WTC11 (cell line): ENCODE data around the gene PCID2. TPM values are rescaled to one million over a fixed set of nuclear protein-coding genes. Genes with fewer than 3 reads are reported as not detected.

Source experiments
- ATAC-seq: fragments of 200-7000 bp; cut with Tn5 transposase; 2 replicates; pipeline ENCODE4 v1.10.0; 2021; ENCODE audit warnings: mild to moderate bottlenecking, moderate library complexity
- CTCF ChIA-PET: fragments of 300-600 bp; sonication (Branson Sonifier 250); formaldehyde crosslinking; loops from one replicate; lab custom pipeline; 2021; ENCODE audit warnings: antibody characterized with exemption; lab: Charles Lee
- POLR2A ChIA-PET: fragments of 350-600 bp; sonication (Branson Sonifier 250); formaldehyde crosslinking; loops from one replicate; lab custom pipeline; 2021; ENCODE audit warnings: antibody characterized with exemption; lab: Charles Lee
- DNase-seq: peaks from one replicate; pipeline ENCODE4 v3.0.0; 2021; ENCODE audit warnings: low spot score
- H3K27ac Mint-ChIP-seq: 2 replicates; pipeline ENCODE4 v1.8.0; 2021; ENCODE audit warnings: mixed read lengths
- H3K27me3 Mint-ChIP-seq: 2 replicates; pipeline ENCODE4 v1.8.0; 2021; ENCODE audit warnings: low read depth, mild to moderate bottlenecking, moderate library complexity, mixed read lengths
- H3K36me3 Mint-ChIP-seq: 2 replicates; pipeline ENCODE4 v1.8.0; 2021; ENCODE audit warnings: mixed read lengths
- H3K4me1 Mint-ChIP-seq: 2 replicates; pipeline ENCODE4 v1.8.0; 2022; ENCODE audit warnings: mixed read lengths
- H3K4me3 Mint-ChIP-seq: 2 replicates; pipeline ENCODE4 v1.8.0; 2021; ENCODE audit warnings: mild to moderate bottlenecking, moderate library complexity, mixed read lengths
- H3K9me3 Mint-ChIP-seq: 2 replicates; pipeline ENCODE4 v1.8.0; 2021; ENCODE audit warnings: mixed read lengths
- ARID4B ChIP-seq: sonication (generic); formaldehyde crosslinking; IDR thresholded peaks from 2 replicates; pipeline ENCODE4 v1.8.0; 2023; ENCODE audit warnings: missing genetic modification reagents, mild to moderate bottlenecking, borderline replicate concordance
- ATF1 ChIP-seq: sonication (generic); formaldehyde crosslinking; IDR thresholded peaks from 2 replicates; pipeline ENCODE4 v1.8.1; 2023; ENCODE audit warnings: mild to moderate bottlenecking, moderate library complexity, missing genetic modification reagents
- ELF4 ChIP-seq: sonication (generic); formaldehyde crosslinking; IDR thresholded peaks from 2 replicates; pipeline ENCODE4 v1.8.1; 2022; ENCODE audit warnings: low read depth, mild to moderate bottlenecking, moderate library complexity, missing genetic modification reagents
- FOXP1 ChIP-seq: sonication (generic); formaldehyde crosslinking; IDR thresholded peaks from 2 replicates; pipeline ENCODE4 v1.8.0; 2022; ENCODE audit warnings: missing genetic modification reagents, mild to moderate bottlenecking, moderate library complexity, borderline replicate concordance
- IRF2 ChIP-seq: sonication (generic); formaldehyde crosslinking; IDR thresholded peaks from 2 replicates; pipeline ENCODE4 v1.8.0; 2022; ENCODE audit warnings: low read depth, missing genetic modification reagents, borderline replicate concordance
- JUN ChIP-seq: sonication (generic); formaldehyde crosslinking; IDR thresholded peaks from 2 replicates; pipeline ENCODE4 v1.8.0; 2023; ENCODE audit warnings: mild to moderate bottlenecking, missing genetic modification reagents
- KAT7 ChIP-seq: sonication (generic); formaldehyde crosslinking; IDR thresholded peaks from 2 replicates; pipeline ENCODE4 v1.8.1; 2023; ENCODE audit warnings: missing genetic modification reagents, mild to moderate bottlenecking, borderline replicate concordance
- MAX ChIP-seq: sonication (generic); formaldehyde crosslinking; IDR thresholded peaks from 2 replicates; pipeline ENCODE4 v1.8.0; 2022; ENCODE audit warnings: mild to moderate bottlenecking, missing genetic modification reagents
- NR1H2 ChIP-seq: sonication (generic); formaldehyde crosslinking; IDR thresholded peaks from 2 replicates; pipeline ENCODE4 v1.9.0; 2021; ENCODE audit warnings: mild to moderate bottlenecking, moderate library complexity, missing genetic modification reagents
- NR3C1 ChIP-seq: sonication (generic); formaldehyde crosslinking; conservative IDR thresholded peaks from 2 replicates; pipeline ENCODE4 v1.8.1; 2023; ENCODE audit warnings: low read depth, mild to moderate bottlenecking, missing genetic modification reagents
- OVOL2 ChIP-seq: fragments of 250-450 bp; sonication (Bioruptor Pico); IDR thresholded peaks from 2 replicates; pipeline ENCODE4 v1.9.0; 2021; ENCODE audit warnings: mild to moderate bottlenecking, borderline replicate concordance
- SMAD3 ChIP-seq: sonication (generic); formaldehyde crosslinking; IDR thresholded peaks from 2 replicates; pipeline ENCODE4 v1.8.0; 2022; ENCODE audit warnings: missing genetic modification reagents, mild to moderate bottlenecking, borderline replicate concordance
- TEAD1 ChIP-seq: sonication (generic); formaldehyde crosslinking; IDR thresholded peaks from 2 replicates; pipeline ENCODE4 v1.8.0; 2022; ENCODE audit warnings: mild to moderate bottlenecking, missing genetic modification reagents
- ZMAT4 ChIP-seq: fragments of 250-450 bp; sonication (Bioruptor Pico); IDR thresholded peaks from 2 replicates; pipeline ENCODE4 v1.9.0; 2021; ENCODE audit warnings: mild to moderate bottlenecking
- ZNF263 ChIP-seq: sonication (generic); formaldehyde crosslinking; IDR thresholded peaks from 2 replicates; pipeline ENCODE4 v1.8.1; 2022; ENCODE audit warnings: low read depth, mild to moderate bottlenecking, moderate library complexity, missing genetic modification reagents
- ZSCAN18 ChIP-seq: fragments of 250-450 bp; sonication (Bioruptor Pico); IDR thresholded peaks from 2 replicates; pipeline ENCODE4 v2.1.2; 2022; ENCODE audit warnings: mild to moderate bottlenecking, moderate library complexity
- total RNA-seq: library from RNA; stranded (reverse); gene quantifications from 3 replicates; pipeline ENCODE4 v1.2.3, GENCODE V29; 2021

PCID2 gene
- total RNA-seq, 1 experiment from 2014 or later, result 69.4 TPM

- Mint-ChIP-seq H3K9me3 (no peaks in the 10 kb centered on the region), H3K4me3 (no peak overlapping the region), H3K36me3 (no peaks in the 10 kb centered on the region), H3K27ac (no peak overlapping the region), H3K27me3 (no peaks in the 10 kb centered on the region), H3K4me1 (peaks cover 11% of the 10 kb centered on the region)
- ChIA-PET POLR2A (no interaction called here), CTCF (interaction anchor here (0.8 to 1.3 kb wide), 2 partner anchors 19 to 97 kb away, joined by 3 read pairs; partner anchors contain the start of gene F10)
- no peak for ATAC-seq
- DNase-seq, result no peak
- TF ChIP-seq ELF4 (no peak), MAX (CRISPR knock-in tag) (no peak), OVOL2 (CRISPR knock-in tag) (no peak), SMAD3 (CRISPR knock-in tag) (no peak), NR1H2 (no peak), ZMAT4 (CRISPR knock-in tag) (no peak)
Measured at GRCh38 chr13:113141601-113141970, 66.9 kb downstream of the PCID2 start.

- H3K4me1 Mint-ChIP-seq, result peaks cover 11% of the 10 kb centered on the region
- ChIA-PET POLR2A (no interaction called here), CTCF (interaction anchor here (0.8 to 1.3 kb wide), 2 partner anchors 18 to 98 kb away, joined by 3 read pairs; partner anchors contain the start of gene F10)
- no peaks in the 10 kb centered on the region for H3K36me3 Mint-ChIP-seq
- H3K27me3 Mint-ChIP-seq, result no peaks in the 10 kb centered on the region
- H3K9me3 Mint-ChIP-seq, result no peaks in the 10 kb centered on the region
- ATAC-seq (no peak), DNase-seq (no peak)
- TF ChIP-seq ZMAT4 (CRISPR knock-in tag) (no peak), IRF2 (no peak), TEAD1 (CRISPR knock-in tag) (no peak), FOXP1 (CRISPR knock-in tag) (no peak), NR3C1 (CRISPR knock-in tag) (no peak), ELF4 (no peak), ATF1 (CRISPR knock-in tag) (no peak), ZNF263 (CRISPR knock-in tag) (no peak), JUN (CRISPR knock-in tag) (no peak), KAT7 (CRISPR knock-in tag) (no peak), ARID4B (CRISPR knock-in tag) (no peak), ZSCAN18 (CRISPR knock-in tag) (no peak)
- H3K4me3 Mint-ChIP-seq, result no peak overlapping the region
- no peak overlapping the region for H3K27ac Mint-ChIP-seq
Measured at GRCh38 chr13:113140677-113141600, 67.5 kb downstream of the PCID2 start.
